GM06990 (cell line): ENCODE data around the gene CYB561.

Experiments used
- DNase-seq: peaks from one replicate; pipeline ENCODE4 v3.0.0-alpha.2; 2011; ENCODE audit not compliant: insufficient read length; ENCODE audit errors: extremely low read depth
- H3K27me3 ChIP-seq: replicated peaks from 2 replicates; pipeline ENCODE4 v1.6.0; 2011; ENCODE audit warnings: low read length; ENCODE audit not compliant: control insufficient read depth, insufficient read depth
- H3K36me3 ChIP-seq: 2 replicates; pipeline ENCODE4 v1.5.1; 2011; ENCODE audit warnings: low read length; ENCODE audit not compliant: control insufficient read depth, insufficient read depth
- H3K4me3 ChIP-seq: replicated peaks from 2 replicates; pipeline ENCODE4 v1.5.1; 2011; ENCODE audit warnings: low read depth, mild to moderate bottlenecking, control low read depth, low read length
- CTCF ChIP-seq: IDR thresholded peaks from 2 replicates; pipeline ENCODE4 v1.5.1; 2011; ENCODE audit warnings: low read length, control low read depth, mild to moderate bottlenecking, inconsistent platforms; ENCODE audit not compliant: insufficient read depth, poor library complexity, severe bottlenecking

CYB561 gene

GRCh38 chr17:63440770-63441335 is 5.3 kb downstream of the CYB561 start:
- no peak for TF ChIP-seq CTCF
- no peak for DNase-seq

GRCh38 chr17:63440127-63440769 is 5.9 kb downstream of the CYB561 start:
- TF ChIP-seq CTCF = no peak
- H3K36me3 ChIP-seq = no peaks in the 10 kb centered on the region
- no peaks in the 10 kb centered on the region for H3K27me3 ChIP-seq
- no peak for DNase-seq
- no peak overlapping the region for H3K4me3 ChIP-seq

More at GRCh38 chr17:63440770-63441335, 5.3 kb downstream of the CYB561 start:
- Histone ChIP-seq H3K36me3 (no peaks in the 10 kb centered on the region), H3K27me3 (no peaks in the 10 kb centered on the region), H3K4me3 (no peak overlapping the region)

- H3K4me3 ChIP-seq = no peak overlapping the region
- no peaks in the 10 kb centered on the region for H3K36me3 ChIP-seq
- no peak for DNase-seq
- no peaks in the 10 kb centered on the region for H3K27me3 ChIP-seq
- TF ChIP-seq CTCF = no peak
Observed at GRCh38 chr17:63439687-63440086, 6.4 kb downstream of the CYB561 start.

GRCh38 chr17:63438092-63439051 is 7.7 kb downstream of the CYB561 start:
- TF ChIP-seq CTCF = no peak
- no peak for DNase-seq
- H3K4me3 ChIP-seq = no peak overlapping the region
- no peaks in the 10 kb centered on the region for H3K36me3 ChIP-seq
- H3K27me3 ChIP-seq = no peaks in the 10 kb centered on the region

- H3K36me3 ChIP-seq = no peaks in the 10 kb centered on the region
- DNase-seq = no peak
- no peak for TF ChIP-seq CTCF
- H3K27me3 ChIP-seq = no peaks in the 10 kb centered on the region
- H3K4me3 ChIP-seq = no peak overlapping the region
Observed at GRCh38 chr17:63437287-63438091, 8.6 kb downstream of the CYB561 start.
